ENCODE measurements around the gene PMEPA1.

- TF ChIP-seq, protein P1, sequence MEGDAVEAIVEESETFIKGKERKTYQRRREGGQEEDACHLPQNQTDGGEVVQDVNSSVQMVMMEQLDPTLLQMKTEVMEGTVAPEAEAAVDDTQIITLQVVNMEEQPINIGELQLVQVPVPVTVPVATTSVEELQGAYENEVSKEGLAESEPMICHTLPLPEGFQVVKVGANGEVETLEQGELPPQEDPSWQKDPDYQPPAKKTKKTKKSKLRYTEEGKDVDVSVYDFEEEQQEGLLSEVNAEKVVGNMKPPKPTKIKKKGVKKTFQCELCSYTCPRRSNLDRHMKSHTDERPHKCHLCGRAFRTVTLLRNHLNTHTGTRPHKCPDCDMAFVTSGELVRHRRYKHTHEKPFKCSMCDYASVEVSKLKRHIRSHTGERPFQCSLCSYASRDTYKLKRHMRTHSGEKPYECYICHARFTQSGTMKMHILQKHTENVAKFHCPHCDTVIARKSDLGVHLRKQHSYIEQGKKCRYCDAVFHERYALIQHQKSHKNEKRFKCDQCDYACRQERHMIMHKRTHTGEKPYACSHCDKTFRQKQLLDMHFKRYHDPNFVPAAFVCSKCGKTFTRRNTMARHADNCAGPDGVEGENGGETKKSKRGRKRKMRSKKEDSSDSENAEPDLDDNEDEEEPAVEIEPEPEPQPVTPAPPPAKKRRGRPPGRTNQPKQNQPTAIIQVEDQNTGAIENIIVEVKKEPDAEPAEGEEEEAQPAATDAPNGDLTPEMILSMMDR (IDR thresholded peaks at IDR 0.05 in 2 of 3, conservative IDR thresholded peaks at IDR 0.05 in 1 of 3; ENCODE audit: control insufficient read depth in 2 of 3, extremely low read depth in 1 of 3, insufficient read depth in 1 of 3, low read depth in 3 of 3, low read length in 3 of 3): no peak
- TF ChIP-seq, protein P2, sequence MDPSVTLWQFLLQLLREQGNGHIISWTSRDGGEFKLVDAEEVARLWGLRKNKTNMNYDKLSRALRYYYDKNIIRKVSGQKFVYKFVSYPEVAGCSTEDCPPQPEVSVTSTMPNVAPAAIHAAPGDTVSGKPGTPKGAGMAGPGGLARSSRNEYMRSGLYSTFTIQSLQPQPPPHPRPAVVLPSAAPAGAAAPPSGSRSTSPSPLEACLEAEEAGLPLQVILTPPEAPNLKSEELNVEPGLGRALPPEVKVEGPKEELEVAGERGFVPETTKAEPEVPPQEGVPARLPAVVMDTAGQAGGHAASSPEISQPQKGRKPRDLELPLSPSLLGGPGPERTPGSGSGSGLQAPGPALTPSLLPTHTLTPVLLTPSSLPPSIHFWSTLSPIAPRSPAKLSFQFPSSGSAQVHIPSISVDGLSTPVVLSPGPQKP (IDR thresholded peaks at IDR 0.05; ENCODE audit: low read depth, low read length): no peak
- TF ChIP-seq CBFB (IDR thresholded peaks at IDR 0.05; ENCODE audit: low read depth) (no peak), TCF12 (IDR thresholded peaks at IDR 0.05; ENCODE audit: low read depth, low read length) (no peak), ZBTB33 (IDR thresholded peaks at IDR 0.05) (no peak), RBBP5 (conservative IDR thresholded peaks at IDR 0.05) (no peak), FOXM1 (IDR thresholded peaks at IDR 0.05; ENCODE audit: low read depth, low read length) (no peak), ATF3 (IDR thresholded peaks at IDR 0.05; ENCODE audit: borderline replicate concordance, extremely low read depth, low read depth, low read length) (no peak), MXI1 (IDR thresholded peaks at IDR 0.05; ENCODE audit: low read depth, low read length) (no peak)
- TF ChIP-seq, protein P3, sequence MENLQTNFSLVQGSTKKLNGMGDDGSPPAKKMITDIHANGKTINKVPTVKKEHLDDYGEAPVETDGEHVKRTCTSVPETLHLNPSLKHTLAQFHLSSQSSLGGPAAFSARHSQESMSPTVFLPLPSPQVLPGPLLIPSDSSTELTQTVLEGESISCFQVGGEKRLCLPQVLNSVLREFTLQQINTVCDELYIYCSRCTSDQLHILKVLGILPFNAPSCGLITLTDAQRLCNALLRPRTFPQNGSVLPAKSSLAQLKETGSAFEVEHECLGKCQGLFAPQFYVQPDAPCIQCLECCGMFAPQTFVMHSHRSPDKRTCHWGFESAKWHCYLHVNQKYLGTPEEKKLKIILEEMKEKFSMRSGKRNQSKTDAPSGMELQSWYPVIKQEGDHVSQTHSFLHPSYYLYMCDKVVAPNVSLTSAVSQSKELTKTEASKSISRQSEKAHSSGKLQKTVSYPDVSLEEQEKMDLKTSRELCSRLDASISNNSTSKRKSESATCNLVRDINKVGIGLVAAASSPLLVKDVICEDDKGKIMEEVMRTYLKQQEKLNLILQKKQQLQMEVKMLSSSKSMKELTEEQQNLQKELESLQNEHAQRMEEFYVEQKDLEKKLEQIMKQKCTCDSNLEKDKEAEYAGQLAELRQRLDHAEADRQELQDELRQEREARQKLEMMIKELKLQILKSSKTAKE (IDR thresholded peaks at IDR 0.05; ENCODE audit: low read depth, poor library complexity, severe bottlenecking): no peak
- TF ChIP-seq, protein P4, sequence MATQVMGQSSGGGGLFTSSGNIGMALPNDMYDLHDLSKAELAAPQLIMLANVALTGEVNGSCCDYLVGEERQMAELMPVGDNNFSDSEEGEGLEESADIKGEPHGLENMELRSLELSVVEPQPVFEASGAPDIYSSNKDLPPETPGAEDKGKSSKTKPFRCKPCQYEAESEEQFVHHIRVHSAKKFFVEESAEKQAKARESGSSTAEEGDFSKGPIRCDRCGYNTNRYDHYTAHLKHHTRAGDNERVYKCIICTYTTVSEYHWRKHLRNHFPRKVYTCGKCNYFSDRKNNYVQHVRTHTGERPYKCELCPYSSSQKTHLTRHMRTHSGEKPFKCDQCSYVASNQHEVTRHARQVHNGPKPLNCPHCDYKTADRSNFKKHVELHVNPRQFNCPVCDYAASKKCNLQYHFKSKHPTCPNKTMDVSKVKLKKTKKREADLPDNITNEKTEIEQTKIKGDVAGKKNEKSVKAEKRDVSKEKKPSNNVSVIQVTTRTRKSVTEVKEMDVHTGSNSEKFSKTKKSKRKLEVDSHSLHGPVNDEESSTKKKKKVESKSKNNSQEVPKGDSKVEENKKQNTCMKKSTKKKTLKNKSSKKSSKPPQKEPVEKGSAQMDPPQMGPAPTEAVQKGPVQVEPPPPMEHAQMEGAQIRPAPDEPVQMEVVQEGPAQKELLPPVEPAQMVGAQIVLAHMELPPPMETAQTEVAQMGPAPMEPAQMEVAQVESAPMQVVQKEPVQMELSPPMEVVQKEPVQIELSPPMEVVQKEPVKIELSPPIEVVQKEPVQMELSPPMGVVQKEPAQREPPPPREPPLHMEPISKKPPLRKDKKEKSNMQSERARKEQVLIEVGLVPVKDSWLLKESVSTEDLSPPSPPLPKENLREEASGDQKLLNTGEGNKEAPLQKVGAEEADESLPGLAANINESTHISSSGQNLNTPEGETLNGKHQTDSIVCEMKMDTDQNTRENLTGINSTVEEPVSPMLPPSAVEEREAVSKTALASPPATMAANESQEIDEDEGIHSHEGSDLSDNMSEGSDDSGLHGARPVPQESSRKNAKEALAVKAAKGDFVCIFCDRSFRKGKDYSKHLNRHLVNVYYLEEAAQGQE (IDR thresholded peaks at IDR 0.05; ENCODE audit: low read depth, low read length): no peak
- TF ChIP-seq, protein P5, sequence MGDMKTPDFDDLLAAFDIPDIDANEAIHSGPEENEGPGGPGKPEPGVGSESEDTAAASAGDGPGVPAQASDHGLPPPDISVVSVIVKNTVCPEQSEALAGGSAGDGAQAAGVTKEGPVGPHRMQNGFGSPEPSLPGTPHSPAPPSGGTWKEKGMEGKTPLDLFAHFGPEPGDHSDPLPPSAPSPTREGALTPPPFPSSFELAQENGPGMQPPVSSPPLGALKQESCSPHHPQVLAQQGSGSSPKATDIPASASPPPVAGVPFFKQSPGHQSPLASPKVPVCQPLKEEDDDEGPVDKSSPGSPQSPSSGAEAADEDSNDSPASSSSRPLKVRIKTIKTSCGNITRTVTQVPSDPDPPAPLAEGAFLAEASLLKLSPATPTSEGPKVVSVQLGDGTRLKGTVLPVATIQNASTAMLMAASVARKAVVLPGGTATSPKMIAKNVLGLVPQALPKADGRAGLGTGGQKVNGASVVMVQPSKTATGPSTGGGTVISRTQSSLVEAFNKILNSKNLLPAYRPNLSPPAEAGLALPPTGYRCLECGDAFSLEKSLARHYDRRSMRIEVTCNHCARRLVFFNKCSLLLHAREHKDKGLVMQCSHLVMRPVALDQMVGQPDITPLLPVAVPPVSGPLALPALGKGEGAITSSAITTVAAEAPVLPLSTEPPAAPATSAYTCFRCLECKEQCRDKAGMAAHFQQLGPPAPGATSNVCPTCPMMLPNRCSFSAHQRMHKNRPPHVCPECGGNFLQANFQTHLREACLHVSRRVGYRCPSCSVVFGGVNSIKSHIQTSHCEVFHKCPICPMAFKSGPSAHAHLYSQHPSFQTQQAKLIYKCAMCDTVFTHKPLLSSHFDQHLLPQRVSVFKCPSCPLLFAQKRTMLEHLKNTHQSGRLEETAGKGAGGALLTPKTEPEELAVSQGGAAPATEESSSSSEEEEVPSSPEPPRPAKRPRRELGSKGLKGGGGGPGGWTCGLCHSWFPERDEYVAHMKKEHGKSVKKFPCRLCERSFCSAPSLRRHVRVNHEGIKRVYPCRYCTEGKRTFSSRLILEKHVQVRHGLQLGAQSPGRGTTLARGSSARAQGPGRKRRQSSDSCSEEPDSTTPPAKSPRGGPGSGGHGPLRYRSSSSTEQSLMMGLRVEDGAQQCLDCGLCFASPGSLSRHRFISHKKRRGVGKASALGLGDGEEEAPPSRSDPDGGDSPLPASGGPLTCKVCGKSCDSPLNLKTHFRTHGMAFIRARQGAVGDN (IDR thresholded peaks at IDR 0.05): no peak
Observed at GRCh38 chr20:57647933-57648785, 61.7 kb downstream of the PMEPA1 start.
